ENCODE data around the gene CAMK2G.
A peak's percentile ranks its signal among the peaks of the same experiment; 100 is the strongest.

Gene CAMK2G

DNA sequence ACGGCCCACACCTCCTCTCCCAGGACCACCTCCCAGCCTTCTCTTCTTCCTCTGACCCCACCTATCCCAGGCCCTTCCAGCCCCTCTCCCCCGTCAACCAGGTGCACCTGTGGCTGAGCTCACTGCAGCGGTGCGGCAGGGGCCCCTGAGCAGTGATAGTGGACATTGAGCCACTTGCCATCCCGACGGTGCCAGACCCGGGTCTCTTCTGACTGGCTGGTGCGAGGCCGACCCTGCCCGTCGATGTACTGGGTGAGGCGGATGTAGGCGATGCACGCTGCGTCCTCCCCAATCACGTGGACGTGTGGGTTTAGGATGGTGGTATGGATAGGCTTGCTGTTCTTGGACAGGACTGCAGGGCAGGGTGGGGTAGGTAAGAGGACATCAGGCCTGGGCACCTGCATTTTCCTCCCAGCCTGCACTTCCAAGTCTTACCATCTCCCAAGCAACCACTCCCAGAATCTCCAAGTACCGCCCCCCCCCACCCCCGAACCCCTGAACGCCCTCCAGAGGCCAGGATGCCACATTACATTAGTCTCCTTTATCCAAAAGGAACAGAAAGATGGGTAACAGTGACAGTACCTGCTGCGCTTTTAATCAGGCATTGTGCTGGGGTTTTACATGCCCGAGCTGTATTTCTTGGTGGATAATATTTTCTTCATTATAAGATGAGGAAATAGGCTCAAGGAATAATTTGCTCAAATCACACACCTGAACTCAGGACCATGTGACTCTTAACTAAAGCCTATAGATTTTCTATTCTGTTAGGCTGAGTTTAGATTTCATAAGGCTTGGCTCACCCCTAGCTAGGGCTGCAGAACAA lies 59.2 kb downstream of the CAMK2G start:
- H3K9me3 ChIP-seq (ENCODE audit: control insufficient read depth, low read length), result no peaks in the 10 kb centered on the region
- H3K4me1 ChIP-seq (ENCODE audit: control insufficient read depth, insufficient read depth, low read length), result peaks cover 24% of the 10 kb centered on the region
- H3K36me3 ChIP-seq (ENCODE audit: control insufficient read depth, insufficient read depth, low read length, severe bottlenecking), result peaks cover 17% of the 10 kb centered on the region
- DNase-seq (ENCODE audit: low read depth), result peak; percentile 20
- H3K9ac ChIP-seq (ENCODE audit: low read length), result peak overlapping the region; percentile 79
- H3K4me3 ChIP-seq (ENCODE audit: low read length), result no peak overlapping the region
- no peaks in the 10 kb centered on the region for H3K27me3 ChIP-seq (replicated peaks; ENCODE audit: control insufficient read depth, insufficient read depth, low read length)

DNA sequence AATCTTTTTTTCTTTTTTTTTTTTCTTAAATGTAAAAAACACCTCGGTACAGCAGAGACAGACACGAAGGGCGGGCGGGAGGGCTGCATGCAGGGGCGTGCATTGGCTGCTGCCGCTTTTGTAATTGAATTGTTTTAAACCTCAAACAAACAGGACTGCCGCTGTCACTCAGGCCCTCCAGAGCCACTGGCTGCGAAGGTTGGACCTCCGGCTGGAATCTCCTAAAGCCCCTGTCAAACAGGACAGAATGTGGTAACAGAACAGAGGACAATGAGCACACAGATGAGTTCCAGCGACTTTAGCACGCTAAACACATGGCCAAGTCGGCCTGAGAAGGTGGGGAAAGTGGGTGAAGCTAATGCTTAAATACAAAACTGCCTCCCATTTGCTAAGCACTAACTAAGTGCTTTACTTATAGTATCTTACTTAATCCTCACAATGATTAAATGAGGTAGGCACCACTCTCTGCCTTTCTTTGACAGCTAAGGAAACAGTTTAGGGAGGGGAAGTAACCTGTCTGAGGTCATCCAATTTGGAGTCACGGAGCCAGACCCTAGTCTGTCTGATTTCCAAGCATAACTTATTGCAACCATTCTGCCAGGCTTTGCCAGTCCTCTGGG lies 60.0 kb downstream of the CAMK2G start:
- Histone ChIP-seq H3K27me3 (replicated peaks; ENCODE audit: control insufficient read depth, insufficient read depth, low read length) (no peaks in the 10 kb centered on the region), H3K9me3 (ENCODE audit: control insufficient read depth, low read length) (no peaks in the 10 kb centered on the region), H3K9ac (ENCODE audit: low read length) (no peak overlapping the region), H3K36me3 (ENCODE audit: control insufficient read depth, insufficient read depth, low read length, severe bottlenecking) (peaks cover 17% of the 10 kb centered on the region), H3K4me1 (ENCODE audit: control insufficient read depth, insufficient read depth, low read length) (peaks cover 31% of the 10 kb centered on the region), H3K4me3 (ENCODE audit: low read length) (no peak overlapping the region)
- DNase-seq (ENCODE audit: low read depth), result no peak

DNA sequence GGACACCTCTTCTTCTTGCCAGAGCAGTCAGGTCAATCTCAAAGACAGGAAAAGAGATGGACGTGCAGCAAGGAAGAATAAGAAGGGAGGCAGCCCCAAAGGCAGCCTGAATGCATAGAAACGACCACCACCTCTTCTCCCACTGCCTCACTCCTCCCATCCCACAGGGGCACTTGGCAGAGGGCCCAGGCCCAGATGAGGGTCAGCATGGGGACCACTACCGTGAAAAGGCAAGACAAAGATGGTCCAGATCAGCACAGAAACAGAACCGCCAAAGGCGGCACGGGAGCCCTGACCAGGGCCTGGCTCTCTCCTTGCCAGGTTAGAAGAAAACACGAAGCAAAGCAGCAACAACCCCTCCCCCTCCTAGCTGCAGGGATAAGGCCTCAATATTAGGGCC lies 61.0 kb downstream of the CAMK2G start:
- H3K9ac ChIP-seq (ENCODE audit: low read length), result no peak overlapping the region
- no peak for DNase-seq (ENCODE audit: low read depth)
- no peak overlapping the region for H3K4me3 ChIP-seq (ENCODE audit: low read length)
- no peaks in the 10 kb centered on the region for H3K9me3 ChIP-seq (ENCODE audit: control insufficient read depth, low read length)
- H3K27me3 ChIP-seq (replicated peaks; ENCODE audit: control insufficient read depth, insufficient read depth, low read length), result no peaks in the 10 kb centered on the region
- H3K36me3 ChIP-seq (ENCODE audit: control insufficient read depth, insufficient read depth, low read length, severe bottlenecking), result peaks cover 24% of the 10 kb centered on the region
- peaks cover 38% of the 10 kb centered on the region for H3K4me1 ChIP-seq (ENCODE audit: control insufficient read depth, insufficient read depth, low read length)

DNA sequence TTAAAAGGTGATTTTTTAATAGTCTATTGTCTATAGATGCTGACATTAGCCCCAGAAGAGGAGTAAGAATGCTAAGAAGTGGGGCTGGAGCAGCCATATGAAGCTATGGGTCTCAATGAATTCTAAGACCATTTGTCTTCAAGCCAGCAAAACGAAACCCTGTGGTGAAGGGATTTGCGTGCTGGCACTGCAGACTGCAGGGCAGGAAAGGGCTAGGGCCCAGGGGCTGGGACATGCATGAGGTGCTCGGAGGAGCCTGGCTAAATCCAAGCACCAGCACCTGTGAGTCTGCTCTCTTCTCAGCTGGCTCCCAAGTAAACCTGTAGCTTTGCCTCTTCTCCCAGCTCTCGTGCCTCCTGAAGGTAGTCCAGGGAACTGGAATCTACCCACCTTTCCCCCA lies 61.7 kb downstream of the CAMK2G start:
- Histone ChIP-seq H3K27me3 (replicated peaks; ENCODE audit: control insufficient read depth, insufficient read depth, low read length) (no peaks in the 10 kb centered on the region), H3K36me3 (ENCODE audit: control insufficient read depth, insufficient read depth, low read length, severe bottlenecking) (peaks cover 31% of the 10 kb centered on the region), H3K9me3 (ENCODE audit: control insufficient read depth, low read length) (no peaks in the 10 kb centered on the region), H3K9ac (ENCODE audit: low read length) (no peak overlapping the region), H3K4me3 (ENCODE audit: low read length) (no peak overlapping the region), H3K4me1 (ENCODE audit: control insufficient read depth, insufficient read depth, low read length) (peaks cover 38% of the 10 kb centered on the region)
- no peak for DNase-seq (ENCODE audit: low read depth)

DNA sequence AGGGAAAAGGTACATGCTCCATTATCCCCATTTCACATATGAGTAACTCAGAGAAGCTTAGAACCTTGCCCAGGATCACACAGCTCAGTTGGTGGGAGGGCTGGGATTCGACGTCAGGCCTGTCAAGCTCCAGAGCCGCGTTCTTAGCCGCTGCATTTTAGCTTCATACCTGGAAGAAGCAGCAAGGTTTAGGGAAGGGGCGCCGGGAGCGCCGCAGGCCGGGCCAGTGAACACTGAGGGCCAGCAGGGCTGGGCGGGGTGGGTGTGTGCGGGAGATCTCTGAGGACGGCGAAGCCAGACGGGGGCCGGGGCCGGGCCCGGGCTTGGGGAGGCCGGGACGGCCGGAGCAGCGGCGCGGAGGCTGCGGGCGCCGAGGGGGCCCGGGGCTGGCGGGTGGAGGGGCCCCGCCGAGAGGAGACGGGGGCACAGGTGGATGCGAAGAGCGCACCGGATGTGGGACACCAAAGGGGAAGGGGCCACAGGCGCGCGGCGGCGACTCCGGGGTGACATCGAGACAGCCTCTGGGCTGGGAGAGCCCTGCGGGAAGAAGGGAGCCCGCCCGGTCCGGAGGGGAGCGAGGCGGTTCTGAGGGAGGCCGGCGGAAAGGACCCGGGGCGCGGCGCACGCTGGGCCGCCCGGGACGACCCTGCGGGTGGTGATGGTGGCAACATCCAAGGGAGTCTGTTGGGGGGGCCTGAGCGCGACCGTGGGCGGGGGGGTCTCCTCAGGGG lies 63.5 kb downstream of the CAMK2G start:
- peaks cover 28% of the 10 kb centered on the region for H3K4me1 ChIP-seq (ENCODE audit: control insufficient read depth, insufficient read depth, low read length)
- H3K27me3 ChIP-seq (replicated peaks; ENCODE audit: control insufficient read depth, insufficient read depth, low read length), result no peaks in the 10 kb centered on the region
- peak; percentile 63 for DNase-seq (ENCODE audit: low read depth)
- peak overlapping the region; percentile 88 for H3K4me3 ChIP-seq (ENCODE audit: low read length)
- H3K36me3 ChIP-seq (ENCODE audit: control insufficient read depth, insufficient read depth, low read length, severe bottlenecking), result peaks cover 49% of the 10 kb centered on the region
- H3K9me3 ChIP-seq (ENCODE audit: control insufficient read depth, low read length), result no peaks in the 10 kb centered on the region
- H3K9ac ChIP-seq (ENCODE audit: low read length), result peak overlapping the region; percentile 92

DNA sequence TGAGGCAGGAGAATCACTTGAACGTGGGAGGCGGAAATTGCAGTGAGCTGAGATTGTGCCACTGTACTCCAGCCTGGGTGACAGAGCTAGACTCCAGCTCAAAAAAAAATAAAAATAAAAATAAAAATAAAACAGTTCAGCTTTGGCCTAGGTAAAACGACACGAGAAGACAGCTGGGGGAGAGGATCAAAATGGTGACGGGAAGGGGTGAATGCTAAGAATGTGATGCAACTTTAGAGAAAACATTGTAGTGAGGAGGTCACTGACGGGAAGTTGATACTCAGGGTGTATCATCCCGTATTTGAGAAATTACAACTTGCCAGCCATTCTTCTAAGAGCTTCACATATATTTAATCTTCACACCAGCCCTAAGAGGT lies 64.0 kb downstream of the CAMK2G start:
- H3K9me3 ChIP-seq (ENCODE audit: control insufficient read depth, low read length), result no peaks in the 10 kb centered on the region
- no peaks in the 10 kb centered on the region for H3K27me3 ChIP-seq (replicated peaks; ENCODE audit: control insufficient read depth, insufficient read depth, low read length)
- DNase-seq (ENCODE audit: low read depth), result no peak
- H3K36me3 ChIP-seq (ENCODE audit: control insufficient read depth, insufficient read depth, low read length, severe bottlenecking), result peaks cover 54% of the 10 kb centered on the region
- peak overlapping the region; percentile 88 for H3K4me3 ChIP-seq (ENCODE audit: low read length)
- H3K4me1 ChIP-seq (ENCODE audit: control insufficient read depth, insufficient read depth, low read length), result peaks cover 22% of the 10 kb centered on the region
- peak overlapping the region; percentile 92 for H3K9ac ChIP-seq (ENCODE audit: low read length)

DNA sequence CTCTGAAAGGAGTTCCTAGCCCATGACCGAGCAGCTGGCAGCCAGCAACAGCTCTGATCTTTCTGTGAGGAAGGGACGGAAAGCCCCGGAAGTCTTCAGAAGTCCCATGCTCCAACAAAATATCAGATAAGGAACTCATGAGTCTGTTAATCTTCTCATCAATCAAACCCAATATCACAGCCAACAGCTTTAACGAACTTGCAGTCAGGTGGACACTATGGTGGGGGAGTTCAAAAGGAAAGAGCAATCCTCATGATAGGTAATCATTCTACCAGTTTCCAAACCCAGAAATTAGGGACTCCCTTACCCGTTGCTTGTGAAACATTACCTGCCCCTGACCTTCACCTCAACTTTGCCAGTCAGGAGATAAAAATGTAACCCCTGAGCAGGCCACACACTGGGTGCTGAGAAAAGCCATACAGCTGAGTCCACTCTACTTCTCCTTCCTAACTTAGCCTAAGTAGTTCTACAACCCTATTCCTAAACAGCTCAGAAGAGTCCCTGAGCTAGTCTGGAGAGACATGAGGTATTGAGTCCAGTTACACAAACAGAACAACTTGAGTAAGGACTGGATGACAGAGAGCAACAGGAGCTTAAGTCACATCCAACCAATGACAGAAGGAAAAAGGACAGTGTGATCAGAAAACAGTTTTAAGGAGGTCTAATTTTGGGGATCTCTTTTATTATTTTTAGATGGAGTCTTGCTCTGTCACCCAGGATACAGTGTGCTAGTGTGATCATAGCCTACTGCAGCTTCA lies 65.1 kb downstream of the CAMK2G start:
- DNase-seq (ENCODE audit: low read depth), result peak; percentile 12
- Histone ChIP-seq H3K9me3 (ENCODE audit: control insufficient read depth, low read length) (no peaks in the 10 kb centered on the region), H3K4me3 (ENCODE audit: low read length) (peak overlapping the region; percentile 88), H3K36me3 (ENCODE audit: control insufficient read depth, insufficient read depth, low read length, severe bottlenecking) (peaks cover 55% of the 10 kb centered on the region), H3K4me1 (ENCODE audit: control insufficient read depth, insufficient read depth, low read length) (peaks cover 21% of the 10 kb centered on the region), H3K9ac (ENCODE audit: low read length) (peak overlapping the region; percentile 92), H3K27me3 (replicated peaks; ENCODE audit: control insufficient read depth, insufficient read depth, low read length) (no peaks in the 10 kb centered on the region)

DNA sequence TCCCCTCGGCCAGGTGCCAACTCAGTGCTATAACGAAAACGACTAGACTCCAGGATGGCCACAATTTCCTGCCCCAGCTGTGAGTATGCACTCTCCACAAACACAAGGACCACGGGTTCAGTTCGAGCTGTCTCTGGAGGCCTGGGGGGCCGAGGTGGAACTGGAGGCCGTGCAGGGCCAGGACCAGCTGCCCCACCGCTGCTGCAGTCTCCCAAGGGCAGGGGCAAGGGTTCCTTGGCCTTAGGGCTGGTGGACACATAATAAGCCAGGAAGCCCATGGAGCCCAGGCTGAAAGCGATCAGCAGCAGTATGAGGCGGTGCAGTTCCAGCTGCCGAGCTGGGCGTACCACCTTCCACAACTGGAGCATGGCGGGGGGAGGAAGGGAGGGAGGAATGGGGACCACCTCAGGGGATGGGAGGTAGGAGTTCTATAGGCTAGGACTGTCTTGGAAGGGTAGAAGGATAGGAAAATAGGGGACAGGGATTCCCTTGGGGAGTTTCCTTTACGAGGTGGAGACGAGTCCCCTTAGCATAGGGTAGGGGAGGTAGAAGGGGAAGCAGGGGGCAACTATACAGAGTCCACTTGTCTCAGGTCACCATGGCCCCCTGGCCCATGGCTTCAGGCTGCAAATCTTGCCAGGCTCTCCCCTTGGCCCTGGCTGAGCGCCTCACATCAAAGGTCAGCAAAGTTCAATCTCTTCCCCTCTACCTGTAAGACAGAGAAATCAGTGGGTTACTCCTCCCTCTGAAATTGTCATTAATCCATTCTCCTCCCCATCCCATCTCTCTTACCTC lies 66.1 kb downstream of the CAMK2G start:
- Histone ChIP-seq H3K9ac (ENCODE audit: low read length) (no peak overlapping the region), H3K4me3 (ENCODE audit: low read length) (no peak overlapping the region), H3K9me3 (ENCODE audit: control insufficient read depth, low read length) (no peaks in the 10 kb centered on the region), H3K27me3 (replicated peaks; ENCODE audit: control insufficient read depth, insufficient read depth, low read length) (no peaks in the 10 kb centered on the region), H3K36me3 (ENCODE audit: control insufficient read depth, insufficient read depth, low read length, severe bottlenecking) (peaks cover 58% of the 10 kb centered on the region), H3K4me1 (ENCODE audit: control insufficient read depth, insufficient read depth, low read length) (peaks cover 24% of the 10 kb centered on the region)
- no peak for DNase-seq (ENCODE audit: low read depth)

DNA sequence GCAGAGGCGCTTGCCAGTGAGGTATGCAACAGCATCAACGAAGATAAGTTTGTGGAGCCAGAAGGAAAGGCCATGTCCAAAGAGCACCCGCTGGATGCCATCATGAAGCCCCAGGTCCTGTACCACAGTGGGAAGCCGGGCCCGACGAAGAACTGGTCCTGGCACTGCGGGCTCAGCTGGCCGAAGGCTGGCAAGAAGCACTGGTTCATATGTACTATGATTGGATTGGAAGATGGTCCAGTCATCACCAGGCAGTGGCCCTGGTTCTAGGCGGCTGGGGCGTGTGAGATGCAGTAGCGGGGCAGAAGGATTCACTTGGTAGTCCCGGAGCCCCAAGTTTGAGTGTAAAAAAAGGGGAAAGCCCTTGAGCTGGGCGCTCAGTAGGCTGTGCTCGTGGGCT lies 66.9 kb downstream of the CAMK2G start:
- DNase-seq (ENCODE audit: low read depth), result no peak
- peaks cover 24% of the 10 kb centered on the region for H3K4me1 ChIP-seq (ENCODE audit: control insufficient read depth, insufficient read depth, low read length)
- H3K9ac ChIP-seq (ENCODE audit: low read length), result no peak overlapping the region
- H3K9me3 ChIP-seq (ENCODE audit: control insufficient read depth, low read length), result no peaks in the 10 kb centered on the region
- no peaks in the 10 kb centered on the region for H3K27me3 ChIP-seq (replicated peaks; ENCODE audit: control insufficient read depth, insufficient read depth, low read length)
- H3K4me3 ChIP-seq (ENCODE audit: low read length), result no peak overlapping the region
- H3K36me3 ChIP-seq (ENCODE audit: control insufficient read depth, insufficient read depth, low read length, severe bottlenecking), result peaks cover 63% of the 10 kb centered on the region

DNA sequence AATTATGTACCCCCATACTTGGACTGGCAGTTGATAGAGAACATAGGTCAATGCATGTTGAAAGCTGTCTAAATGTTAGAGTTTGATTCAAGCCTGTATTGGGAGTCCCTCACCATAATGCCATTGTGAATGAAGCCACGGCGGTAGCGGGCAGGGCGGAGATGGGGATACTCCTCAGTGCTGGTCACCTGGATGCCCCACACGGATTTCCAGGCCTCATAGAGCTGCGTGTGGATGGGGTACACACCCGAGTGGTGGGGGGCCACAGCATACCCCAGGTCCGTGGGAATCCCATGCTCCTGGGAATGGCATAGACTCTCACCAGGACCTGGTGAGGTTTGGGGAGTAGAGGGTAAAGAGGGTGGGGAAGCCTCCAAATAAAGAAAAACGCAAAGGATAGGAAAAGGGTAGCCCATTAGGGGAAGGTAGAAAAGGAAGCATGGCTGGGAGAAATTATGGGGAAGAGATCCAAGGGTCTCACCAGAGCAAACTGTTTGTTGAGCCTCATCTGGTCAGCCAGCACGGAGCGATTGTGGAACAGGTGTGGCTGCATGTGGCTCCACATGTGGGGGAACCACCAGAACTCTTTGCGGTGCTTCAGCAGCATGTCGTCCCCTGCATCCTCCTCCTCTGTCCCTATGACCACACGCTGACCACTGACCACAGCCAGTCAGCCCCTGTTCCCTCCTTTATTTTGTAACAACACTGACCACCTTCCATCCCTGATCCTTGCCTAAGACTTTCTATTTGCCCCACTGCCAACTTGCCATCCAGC lies 68.0 kb downstream of the CAMK2G start:
- peaks cover 74% of the 10 kb centered on the region for H3K36me3 ChIP-seq (ENCODE audit: control insufficient read depth, insufficient read depth, low read length, severe bottlenecking)

More for the DNA sequence above, 68.0 kb downstream of the CAMK2G start:
- H3K4me3 ChIP-seq (ENCODE audit: low read length), result no peak overlapping the region
- peaks cover 24% of the 10 kb centered on the region for H3K4me1 ChIP-seq (ENCODE audit: control insufficient read depth, insufficient read depth, low read length)
- DNase-seq (ENCODE audit: low read depth), result no peak
- no peaks in the 10 kb centered on the region for H3K27me3 ChIP-seq (replicated peaks; ENCODE audit: control insufficient read depth, insufficient read depth, low read length)
- no peaks in the 10 kb centered on the region for H3K9me3 ChIP-seq (ENCODE audit: control insufficient read depth, low read length)
- H3K9ac ChIP-seq (ENCODE audit: low read length), result no peak overlapping the region

All from adipocyte (in vitro differentiated cells).